Measurements from ENCODE around the gene SHANK2. TPM values are rescaled to one million over a fixed set of nuclear protein-coding genes. Genes with fewer than 3 reads are reported as not detected.

SHANK2 gene
- total RNA-seq, 2 donors from 2014 or later = 44.4 to 94.9 TPM

DNA sequence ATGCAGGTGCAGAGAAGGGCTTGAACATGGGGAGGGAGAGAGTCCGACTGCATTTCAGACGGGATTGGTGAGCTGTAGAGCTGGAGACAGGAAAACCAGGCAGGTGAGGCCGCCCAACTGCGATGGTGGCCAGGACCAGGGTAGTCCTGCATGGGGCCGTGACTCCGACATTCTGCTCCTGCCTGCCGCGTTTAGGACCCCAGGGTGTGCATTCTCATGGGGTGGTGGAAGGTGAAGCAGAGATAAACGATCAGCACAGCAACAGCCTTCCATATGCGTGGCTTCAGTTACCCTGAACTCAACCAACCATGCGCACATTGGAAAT lies 29.3 kb downstream of the SHANK2 start:
- H3K27ac ChIP-seq = no peak overlapping the region
- DNase-seq (no peak), ATAC-seq (no peak)
- H3K9me3 ChIP-seq = no peaks in the 10 kb centered on the region
- H3K27me3 ChIP-seq = no peaks in the 10 kb centered on the region
- intact Hi-C loops (cut with DNase I) = no loop called here
- TF ChIP-seq CTCF (IDR thresholded peaks at IDR 0.05) = no peak
- no peak for TF ChIP-seq POLR2A (IDR thresholded peaks at IDR 0.05)
- H3K36me3 ChIP-seq (replicated peaks in 1 of 2; ENCODE audit: insufficient read depth in 1 of 2, low read depth in 2 of 2) = no peaks in the 10 kb centered on the region
- no peaks in the 10 kb centered on the region for H3K4me1 ChIP-seq
- 91 to 92% methylated on average over 11 of the region's 11 CpGs for WGBS, 2 donors
- H3K4me3 ChIP-seq = no peak overlapping the region

DNA sequence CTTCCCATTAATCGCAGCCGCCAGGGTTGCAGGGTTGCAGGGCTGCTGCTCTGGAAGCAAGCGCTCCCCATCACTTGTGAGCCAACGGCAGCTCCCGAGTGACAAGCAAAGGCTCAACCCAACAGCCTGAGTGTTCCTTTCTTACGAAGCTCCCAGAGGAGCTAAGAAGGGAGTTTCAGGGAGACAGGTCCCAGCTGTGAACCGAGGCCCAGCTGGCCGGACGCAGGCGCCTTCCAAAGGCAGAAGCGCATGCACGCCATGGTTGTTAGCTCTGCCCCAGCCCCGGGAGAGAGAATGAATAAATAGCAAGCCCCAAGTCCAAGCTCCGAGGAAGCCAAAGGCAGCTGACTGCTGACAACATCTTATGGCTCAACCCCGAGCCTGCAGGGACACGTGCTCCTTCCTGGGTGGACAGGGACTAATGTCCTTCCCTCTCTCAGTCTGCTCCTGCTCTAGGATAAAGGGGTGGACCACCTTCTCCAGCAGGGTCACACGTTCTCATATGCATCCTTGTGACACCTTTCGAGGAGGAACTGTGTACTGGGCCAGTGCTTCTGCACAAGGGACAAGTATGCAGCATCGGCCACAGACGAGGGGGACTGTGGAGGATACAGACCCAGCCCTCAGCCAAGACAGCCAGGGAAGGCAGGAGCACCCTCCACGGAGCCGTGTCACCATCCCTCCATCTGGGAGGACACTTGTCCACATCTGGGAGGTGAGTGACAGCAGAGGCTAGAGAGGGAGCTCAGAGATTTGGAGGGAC lies 29.9 kb downstream of the SHANK2 start:
- Histone ChIP-seq H3K36me3 (replicated peaks in 1 of 2; ENCODE audit: insufficient read depth in 1 of 2, low read depth in 2 of 2) (no peaks in the 10 kb centered on the region), H3K27ac (no peak overlapping the region), H3K4me1 (no peaks in the 10 kb centered on the region), H3K27me3 (no peaks in the 10 kb centered on the region), H3K4me3 (no peak overlapping the region), H3K9me3 (no peaks in the 10 kb centered on the region)
- ATAC-seq (peak; percentile 40), DNase-seq (peak in 2 of 4 donors; percentile 18)
- WGBS, 2 donors = 82 to 83% methylated on average over 10 to 22 of the region's 22 CpGs
- TF ChIP-seq CTCF (IDR thresholded peaks at IDR 0.05) (no peak), POLR2A (IDR thresholded peaks at IDR 0.05) (no peak)
- intact Hi-C loops (cut with DNase I) = no loop called here

GRCh38 chr11:71221821-71222220 lies 30.6 kb downstream of the SHANK2 start:
- 81 to 97% methylated on average over 5 to 10 of the region's 10 CpGs for WGBS, 2 donors
- no peaks in the 10 kb centered on the region for H3K9me3 ChIP-seq
- no peak for ATAC-seq
- no peaks in the 10 kb centered on the region for H3K4me1 ChIP-seq
- DNase-seq = no peak
- intact Hi-C loops (cut with DNase I) = no loop called here
- TF ChIP-seq POLR2A (IDR thresholded peaks at IDR 0.05) (no peak), CTCF (IDR thresholded peaks at IDR 0.05) (no peak)
- no peaks in the 10 kb centered on the region for H3K36me3 ChIP-seq (replicated peaks in 1 of 2; ENCODE audit: insufficient read depth in 1 of 2, low read depth in 2 of 2)
- no peaks in the 10 kb centered on the region for H3K27me3 ChIP-seq
- no peak overlapping the region for H3K4me3 ChIP-seq
- no peak overlapping the region for H3K27ac ChIP-seq

- H3K4me3 ChIP-seq = no peak overlapping the region
- no peak overlapping the region for H3K27ac ChIP-seq
- TF ChIP-seq POLR2A (IDR thresholded peaks at IDR 0.05) = no peak
- TF ChIP-seq CTCF (IDR thresholded peaks at IDR 0.05) = no peak
- no peak for ATAC-seq
- no peaks in the 10 kb centered on the region for H3K9me3 ChIP-seq
- WGBS, 2 donors = 94 to 98% methylated on average over 4 of the region's 4 CpGs
- H3K4me1 ChIP-seq = no peaks in the 10 kb centered on the region
- intact Hi-C loops (cut with DNase I) = no loop called here
- DNase-seq = no peak
- no peaks in the 10 kb centered on the region for H3K27me3 ChIP-seq
- H3K36me3 ChIP-seq (replicated peaks in 1 of 2; ENCODE audit: insufficient read depth in 1 of 2, low read depth in 2 of 2) = no peaks in the 10 kb centered on the region
Measured at GRCh38 chr11:71221201-71221600, 31.2 kb downstream of the SHANK2 start.
